Neural cell (in vitro differentiated cells): Measurements from ENCODE around the gene THBS2. TPM values are rescaled to one million over a fixed set of nuclear protein-coding genes. Genes with fewer than 3 reads are reported as not detected.

Experiments
- H2AFZ ChIP-seq: fragments of 200-600, 300-800 bp; sonication (generic), shearing (Covaris generic); 2 replicates; pipeline ENCODE4 v1.6.0; 2014; ENCODE audit warnings: low read depth, mild to moderate bottlenecking, antibody characterized with exemption, low read length, moderate library complexity
- H3F3A ChIP-seq: fragments of 200-600 bp; shearing (Covaris generic); 2 replicates; pipeline ENCODE4 v1.6.1; 2016; ENCODE audit warnings: mild to moderate bottlenecking, moderate library complexity, mixed read lengths, antibody characterized with exemption, low read length; ENCODE audit not compliant: insufficient read depth, poor library complexity, severe bottlenecking
- H3K27ac ChIP-seq: fragments of 200-600, 300-800 bp; sonication (generic), shearing (Covaris generic); 2 replicates; pipeline ENCODE4 v1.5.1; 2014; ENCODE audit warnings: mild to moderate bottlenecking, low read length, moderate library complexity
- H3K27me3 ChIP-seq: fragments of 300-800, 200-600 bp; sonication (generic), shearing (Covaris generic); 2 replicates; pipeline ENCODE4 v1.6.0; 2014; ENCODE audit warnings: mild to moderate bottlenecking, low read depth, low read length, moderate library complexity; ENCODE audit not compliant: insufficient read depth
- H3K36me3 ChIP-seq: fragments of 300-800, 200-600 bp; sonication (generic), shearing (Covaris generic); 2 replicates; pipeline ENCODE4 v1.5.1; 2014; ENCODE audit warnings: mild to moderate bottlenecking, antibody characterized with exemption, low read length, moderate library complexity; ENCODE audit not compliant: insufficient read depth
- H3K4me2 ChIP-seq: fragments of 300-800, 200-600 bp; sonication (generic), shearing (Covaris generic); 2 replicates; pipeline ENCODE4 v1.6.0; 2014; ENCODE audit warnings: mild to moderate bottlenecking, low read length
- H3K4me3 ChIP-seq: fragments of 300-800, 200-600 bp; sonication (generic), shearing (Covaris generic); 2 replicates; pipeline ENCODE4 v1.5.1; 2014; ENCODE audit warnings: mild to moderate bottlenecking, low read length, moderate library complexity
- H3K79me2 ChIP-seq: fragments of 200-600 bp; shearing (Covaris generic); replicated peaks from 2 replicates; pipeline ENCODE4 v1.6.0; 2014; ENCODE audit warnings: mild to moderate bottlenecking, low read length, moderate library complexity; ENCODE audit not compliant: insufficient read depth
- H3K9ac ChIP-seq: fragments of 300-800, 200-600 bp; sonication (generic), shearing (Covaris generic); 2 replicates; pipeline ENCODE4 v1.6.1; 2016; ENCODE audit warnings: mild to moderate bottlenecking, low read length, mixed read lengths
- H3K9me2 ChIP-seq: fragments of 200-600 bp; shearing (Covaris generic); 2 replicates; pipeline ENCODE4 v1.6.1; 2016; ENCODE audit warnings: mild to moderate bottlenecking, low read length, mixed read lengths; ENCODE audit not compliant: insufficient read depth
- H3K9me3 ChIP-seq: fragments of 200-600, 300-800 bp; sonication (generic), shearing (Covaris generic); 2 replicates; pipeline ENCODE4 v1.6.1; 2016; ENCODE audit warnings: mild to moderate bottlenecking, mixed run types, low read length, moderate library complexity, mixed read lengths
- H4K20me1 ChIP-seq: fragments of 200-600 bp; shearing (Covaris generic); 2 replicates; pipeline ENCODE4 v1.6.1; 2016; ENCODE audit warnings: mild to moderate bottlenecking, mixed run types; ENCODE audit not compliant: insufficient read depth
- EP300 ChIP-seq: fragments of 450-650 bp; conservative IDR thresholded peaks from 2 replicates; pipeline ENCODE4 v1.6.1; 2014; ENCODE audit warnings: antibody characterized with exemption, mild to moderate bottlenecking, moderate library complexity; ENCODE audit not compliant: poor library complexity, severe bottlenecking
- EZH2 ChIP-seq: fragments of 200-600, 300-800 bp; shearing (Covaris generic), sonication (generic); IDR thresholded peaks from 2 replicates; pipeline ENCODE4 v1.6.1; 2014; ENCODE audit warnings: antibody characterized with exemption, low read length, borderline replicate concordance, mild to moderate bottlenecking; ENCODE audit not compliant: insufficient read depth, poor library complexity, severe bottlenecking
- MXI1 ChIP-seq: fragments of 450-650 bp; conservative IDR thresholded peaks from 2 replicates; pipeline ENCODE4 v1.6.1; 2014; ENCODE audit warnings: antibody characterized with exemption, mild to moderate bottlenecking; ENCODE audit not compliant: poor library complexity, severe bottlenecking
- POLR2AphosphoS5 ChIP-seq: IDR thresholded peaks from 2 replicates; pipeline ENCODE4 v1.6.1; 2012
- RAD21 ChIP-seq: fragments of 450-650 bp; conservative IDR thresholded peaks from 2 replicates; pipeline ENCODE4 v1.6.1; 2014; ENCODE audit warnings: antibody characterized with exemption, mild to moderate bottlenecking, moderate library complexity
- REST ChIP-seq: IDR thresholded peaks from 2 replicates; pipeline ENCODE4 v1.6.1; 2012; ENCODE audit warnings: borderline replicate concordance
- SMC3 ChIP-seq: fragments of 450-650 bp; conservative IDR thresholded peaks from 2 replicates; pipeline ENCODE4 v1.6.1; 2014; ENCODE audit warnings: antibody characterized with exemption, mild to moderate bottlenecking, moderate library complexity; ENCODE audit not compliant: poor library complexity
- TAF1 ChIP-seq: IDR thresholded peaks from 2 replicates; pipeline ENCODE4 v1.6.1; 2012; ENCODE audit warnings: low read depth
- polyA plus RNA-seq: library from polyadenylated mRNA; depleted of rRNA; stranded (reverse); fragments of >200 nt; gene quantifications from 2 replicates; pipeline ENCODE4 v1.2.3, GENCODE V29; 2014
- TF ChIP-seq, protein P1 (sequence below): fragments of 450-650 bp; IDR thresholded peaks from 2 replicates; pipeline ENCODE4 v1.5.1; 2014; ENCODE audit warnings: antibody characterized with exemption, mild to moderate bottlenecking, moderate library complexity; ENCODE audit not compliant: poor library complexity, severe bottlenecking

The THBS2 gene
- polyA plus RNA-seq, 1 donor from 2014 or later, result 0.88 TPM

- no peaks in the 10 kb centered on the region for H3K27me3 ChIP-seq
- no peaks in the 10 kb centered on the region for H3F3A ChIP-seq
- H3K36me3 ChIP-seq, result no peaks in the 10 kb centered on the region
- no peaks in the 10 kb centered on the region for H3K9me2 ChIP-seq
- no peaks in the 10 kb centered on the region for H3K9me3 ChIP-seq
- H3K27ac ChIP-seq, result no peak overlapping the region
- no peak overlapping the region for H3K4me3 ChIP-seq
- H3K4me2 ChIP-seq, result no peak overlapping the region
- H2AFZ ChIP-seq, result no peak overlapping the region
- no peaks in the 10 kb centered on the region for H3K79me2 ChIP-seq
- no peaks in the 10 kb centered on the region for H4K20me1 ChIP-seq
- H3K9ac ChIP-seq, result no peak overlapping the region
- no peak for TF ChIP-seq EZH2
- TF ChIP-seq MXI1, result no peak
- TF ChIP-seq TAF1, result no peak
- TF ChIP-seq RAD21, result no peak
- TF ChIP-seq SMC3, result no peak
- no peak for TF ChIP-seq REST
- TF ChIP-seq, protein P1, sequence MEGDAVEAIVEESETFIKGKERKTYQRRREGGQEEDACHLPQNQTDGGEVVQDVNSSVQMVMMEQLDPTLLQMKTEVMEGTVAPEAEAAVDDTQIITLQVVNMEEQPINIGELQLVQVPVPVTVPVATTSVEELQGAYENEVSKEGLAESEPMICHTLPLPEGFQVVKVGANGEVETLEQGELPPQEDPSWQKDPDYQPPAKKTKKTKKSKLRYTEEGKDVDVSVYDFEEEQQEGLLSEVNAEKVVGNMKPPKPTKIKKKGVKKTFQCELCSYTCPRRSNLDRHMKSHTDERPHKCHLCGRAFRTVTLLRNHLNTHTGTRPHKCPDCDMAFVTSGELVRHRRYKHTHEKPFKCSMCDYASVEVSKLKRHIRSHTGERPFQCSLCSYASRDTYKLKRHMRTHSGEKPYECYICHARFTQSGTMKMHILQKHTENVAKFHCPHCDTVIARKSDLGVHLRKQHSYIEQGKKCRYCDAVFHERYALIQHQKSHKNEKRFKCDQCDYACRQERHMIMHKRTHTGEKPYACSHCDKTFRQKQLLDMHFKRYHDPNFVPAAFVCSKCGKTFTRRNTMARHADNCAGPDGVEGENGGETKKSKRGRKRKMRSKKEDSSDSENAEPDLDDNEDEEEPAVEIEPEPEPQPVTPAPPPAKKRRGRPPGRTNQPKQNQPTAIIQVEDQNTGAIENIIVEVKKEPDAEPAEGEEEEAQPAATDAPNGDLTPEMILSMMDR, result no peak
- TF ChIP-seq EP300, result no peak
- TF ChIP-seq POLR2AphosphoS5, result no peak
These were observed 86.6 kb downstream of the THBS2 start for GRCh38 chr6:169166896-169167580.
